Neutrophil (primary cell): Measurements from ENCODE around the gene TANGO2.

Experiments used
- H3K27ac ChIP-seq: fragments of 200-600 bp; sonication (generic); 2 replicates; pipeline ENCODE4 v1.5.1; 2016; ENCODE audit warnings: mild to moderate bottlenecking, moderate library complexity
- H3K27me3 ChIP-seq: fragments of 200-600 bp; sonication (generic); 2 replicates; pipeline ENCODE4 v1.6.0; 2016; ENCODE audit warnings: mild to moderate bottlenecking
- H3K36me3 ChIP-seq: fragments of 200-600 bp; sonication (generic); 2 replicates; pipeline ENCODE4 v1.5.1; 2017
- H3K4me1 ChIP-seq, 2 experiments: fragments of 200-600 bp in 1 of 2; sonication (generic) in 1 of 2; 1 replicate in 1 of 2; 2 replicates in 1 of 2; pipeline versions ENCODE4 v1.5.1 to v1.6.1; 2013 to 2016; ENCODE audit warnings: low read depth in 1 of 2, low read length in 1 of 2, mild to moderate bottlenecking in 1 of 2, moderate library complexity in 1 of 2; ENCODE audit not compliant: control insufficient read depth in 1 of 2, insufficient read depth in 1 of 2
- H3K4me3 ChIP-seq, 2 experiments: fragments of 200-600 bp in 1 of 2; sonication (generic) in 1 of 2; 1 replicate in 1 of 2; 2 replicates in 1 of 2; pipeline ENCODE4 v1.5.1; 2013 to 2016; ENCODE audit warnings: low read depth in 1 of 2, low read length in 1 of 2, mild to moderate bottlenecking in 1 of 2, moderate library complexity in 1 of 2
- H3K9me3 ChIP-seq: fragments of 200-600 bp; sonication (generic); 2 replicates; pipeline ENCODE4 v1.5.1; 2016
- CTCF ChIP-seq: fragments of 200-600 bp; sonication (generic); IDR thresholded peaks from 2 replicates; pipeline ENCODE4 v1.5.1; 2016; ENCODE audit warnings: antibody characterized with exemption

The TANGO2 gene

DNA sequence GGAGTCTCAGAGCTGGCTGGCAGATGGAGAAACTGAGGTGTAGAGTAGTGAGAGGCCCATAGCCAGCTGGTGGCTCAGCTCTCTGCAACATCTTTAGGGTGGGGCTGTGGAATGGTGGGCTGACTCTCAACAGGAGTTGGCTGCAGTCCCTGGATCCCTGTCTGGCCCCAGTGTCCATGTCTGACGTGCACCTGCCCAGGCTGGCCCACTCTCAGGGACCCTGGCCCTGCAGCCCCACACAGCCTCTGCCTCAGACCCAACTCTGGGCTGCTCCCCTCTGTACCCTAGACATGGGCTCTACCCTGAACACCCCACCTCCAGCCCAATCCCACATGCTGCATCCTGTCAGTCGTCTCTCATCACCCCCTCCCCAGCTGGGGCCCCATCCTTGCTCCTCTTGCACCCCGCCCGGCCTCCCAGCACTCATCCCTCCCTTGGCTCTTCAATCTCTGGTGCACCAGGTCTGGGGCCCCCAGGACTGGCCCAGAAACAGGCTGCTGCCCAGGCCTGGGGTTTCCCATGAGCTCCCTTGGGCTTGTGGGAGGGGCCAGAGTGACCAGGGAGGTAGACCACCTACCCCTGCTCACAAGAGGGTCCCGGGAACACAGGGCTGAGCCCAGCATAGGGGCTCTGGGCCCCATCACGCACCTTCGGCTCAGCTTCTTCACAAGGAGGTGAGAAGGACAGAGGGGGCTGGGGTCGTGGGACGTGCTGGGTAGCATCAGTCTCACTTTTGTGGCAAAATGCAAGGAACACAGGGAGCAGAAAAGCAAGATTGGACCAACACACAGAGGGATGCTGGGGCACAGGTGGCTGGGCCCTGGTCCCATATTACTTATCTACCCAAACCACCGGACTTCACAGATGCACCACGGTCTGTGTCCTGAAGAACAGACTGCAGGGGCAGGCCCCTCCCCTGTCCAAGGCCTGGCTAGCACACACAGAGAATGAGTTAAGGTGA, 35.8 kb upstream of the TANGO2 start:
- TF ChIP-seq CTCF = no peak
- H3K27me3 ChIP-seq = peaks cover 31% of the 10 kb centered on the region
- no peaks in the 10 kb centered on the region for H3K9me3 ChIP-seq
- H3K4me3 ChIP-seq = no peak overlapping the region
- peaks cover 9 to 12% of the 10 kb centered on the region in 2 experiments for H3K4me1 ChIP-seq
- H3K36me3 ChIP-seq = no peaks in the 10 kb centered on the region
- no peak overlapping the region for H3K27ac ChIP-seq

DNA sequence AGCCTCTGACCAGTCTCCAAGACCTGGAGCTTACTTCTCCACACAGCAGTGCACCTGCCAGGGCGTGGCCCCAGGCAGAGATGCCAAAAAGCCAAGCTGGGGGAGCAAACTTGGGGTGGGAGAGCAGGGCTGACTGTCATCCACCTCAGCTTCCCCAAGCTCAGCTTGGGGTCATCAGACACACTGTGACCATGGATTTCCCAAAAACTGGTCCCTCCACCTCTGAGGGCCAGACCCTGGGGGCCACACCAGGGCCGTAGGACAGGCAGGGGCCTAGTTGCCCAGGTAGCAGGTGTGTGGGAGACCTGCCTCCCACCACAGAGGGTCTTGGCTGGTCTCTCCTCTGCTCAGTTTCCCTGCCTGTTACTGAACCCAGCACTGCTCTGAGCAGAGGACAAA, 34.9 kb upstream of the TANGO2 start:
- Histone ChIP-seq H3K36me3 (no peaks in the 10 kb centered on the region), H3K4me1 (peaks cover 9 to 12% of the 10 kb centered on the region in 2 experiments), H3K4me3 (peak overlapping the region; percentile 59 to 80), H3K27me3 (peaks cover 31% of the 10 kb centered on the region), H3K9me3 (no peaks in the 10 kb centered on the region), H3K27ac (no peak overlapping the region)
- TF ChIP-seq CTCF = no peak

GRCh38 chr22:19986410-19987341, 34.2 kb upstream of the TANGO2 start:
- no peak for TF ChIP-seq CTCF
- Histone ChIP-seq H3K4me1 (peaks cover 9 to 12% of the 10 kb centered on the region in 2 experiments), H3K9me3 (no peaks in the 10 kb centered on the region), H3K4me3 (peak overlapping the region; percentile 59 to 80), H3K36me3 (no peaks in the 10 kb centered on the region), H3K27ac (peak overlapping the region; percentile 18), H3K27me3 (peaks cover 31% of the 10 kb centered on the region)

DNA sequence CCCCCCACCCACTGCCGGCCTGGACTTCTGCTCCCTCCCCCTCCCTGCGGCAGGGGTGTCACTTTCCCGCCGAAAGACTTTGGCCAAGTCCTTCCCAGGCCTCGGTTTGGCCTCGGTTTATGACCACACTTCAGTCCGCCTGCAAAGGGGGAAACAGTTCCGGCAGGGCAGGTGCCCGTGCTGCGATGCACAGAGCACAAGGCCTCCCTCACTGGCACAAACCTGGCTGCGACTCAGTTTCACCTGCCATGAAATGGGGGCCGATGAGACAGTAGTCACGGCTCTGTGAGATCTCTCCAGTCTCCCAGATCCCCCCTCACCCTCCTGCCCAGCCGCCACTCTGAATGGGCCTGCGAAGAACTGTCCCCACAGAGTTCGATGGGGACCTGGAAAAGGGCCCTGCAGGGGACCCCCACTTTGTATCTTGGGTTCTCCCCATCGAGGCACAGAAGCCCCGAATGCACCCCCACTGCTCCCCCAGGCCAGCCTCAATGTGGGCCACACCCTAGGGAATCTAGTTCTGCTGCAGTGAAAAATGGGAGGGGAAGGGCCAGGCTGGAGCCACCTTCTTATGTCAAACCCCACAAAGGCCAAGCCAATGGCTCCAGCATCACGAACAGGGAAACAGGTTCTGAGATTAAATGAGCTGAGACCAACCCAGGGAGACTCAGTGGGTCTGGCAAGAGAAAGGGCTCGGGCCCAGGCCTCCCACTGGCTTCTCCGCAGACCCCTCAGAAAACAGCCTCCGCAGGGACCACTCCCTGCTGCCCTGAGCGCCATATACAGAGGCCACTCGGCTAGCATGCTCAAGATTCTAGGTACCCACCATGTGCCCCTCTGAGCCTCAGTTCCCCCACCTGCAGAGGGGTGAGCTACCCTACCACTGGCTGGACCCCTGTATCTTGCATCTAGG, 33.3 kb upstream of the TANGO2 start:
- H3K36me3 ChIP-seq = no peaks in the 10 kb centered on the region
- no peak for TF ChIP-seq CTCF
- no peaks in the 10 kb centered on the region for H3K9me3 ChIP-seq
- no peak overlapping the region for H3K27ac ChIP-seq
- peaks cover 31% of the 10 kb centered on the region for H3K27me3 ChIP-seq
- H3K4me1 ChIP-seq = peaks cover 9 to 12% of the 10 kb centered on the region in 2 experiments
- H3K4me3 ChIP-seq = peak overlapping the region in 1 of 2 experiments; percentile 80
